PC-3 (cell line): Measurements from ENCODE around the gene MET.

Experiments
- EZH2 ChIP-seq: fragments of 300-600 bp; sonication (generic); IDR thresholded peaks from one replicate; pipeline ENCODE4 v1.6.1; 2017; ENCODE audit warnings: antibody characterized with exemption, mild to moderate bottlenecking, low read length; ENCODE audit not compliant: unreplicated experiment
- TF ChIP-seq, protein P1 (sequence below): fragments of 300-600 bp; sonication (generic); conservative IDR thresholded peaks from 2 replicates; pipeline ENCODE4 v1.5.1; 2017; ENCODE audit warnings: antibody characterized with exemption, low read depth, mild to moderate bottlenecking, low read length

DNA sequence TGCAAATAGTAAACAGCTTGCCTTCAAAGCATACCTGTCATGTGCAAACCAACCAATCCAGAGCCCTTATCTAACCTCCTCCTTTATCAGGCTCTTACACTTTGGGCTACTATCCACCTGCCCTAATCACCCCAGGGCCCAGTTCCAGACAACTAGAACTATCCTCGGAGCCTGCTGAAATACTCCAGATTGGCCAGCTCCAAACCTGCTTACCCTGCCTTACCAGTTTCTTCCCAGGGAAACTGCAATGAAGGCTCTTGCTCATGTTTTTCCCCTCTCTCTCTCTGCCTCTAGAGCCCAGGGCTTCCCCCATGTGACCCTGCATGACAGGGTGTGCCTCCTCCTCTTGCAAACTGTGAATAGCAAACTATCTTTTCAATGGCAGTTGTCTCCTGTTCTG is 109.0 kb downstream of the MET start:
- TF ChIP-seq, protein P1, sequence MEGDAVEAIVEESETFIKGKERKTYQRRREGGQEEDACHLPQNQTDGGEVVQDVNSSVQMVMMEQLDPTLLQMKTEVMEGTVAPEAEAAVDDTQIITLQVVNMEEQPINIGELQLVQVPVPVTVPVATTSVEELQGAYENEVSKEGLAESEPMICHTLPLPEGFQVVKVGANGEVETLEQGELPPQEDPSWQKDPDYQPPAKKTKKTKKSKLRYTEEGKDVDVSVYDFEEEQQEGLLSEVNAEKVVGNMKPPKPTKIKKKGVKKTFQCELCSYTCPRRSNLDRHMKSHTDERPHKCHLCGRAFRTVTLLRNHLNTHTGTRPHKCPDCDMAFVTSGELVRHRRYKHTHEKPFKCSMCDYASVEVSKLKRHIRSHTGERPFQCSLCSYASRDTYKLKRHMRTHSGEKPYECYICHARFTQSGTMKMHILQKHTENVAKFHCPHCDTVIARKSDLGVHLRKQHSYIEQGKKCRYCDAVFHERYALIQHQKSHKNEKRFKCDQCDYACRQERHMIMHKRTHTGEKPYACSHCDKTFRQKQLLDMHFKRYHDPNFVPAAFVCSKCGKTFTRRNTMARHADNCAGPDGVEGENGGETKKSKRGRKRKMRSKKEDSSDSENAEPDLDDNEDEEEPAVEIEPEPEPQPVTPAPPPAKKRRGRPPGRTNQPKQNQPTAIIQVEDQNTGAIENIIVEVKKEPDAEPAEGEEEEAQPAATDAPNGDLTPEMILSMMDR: no peak
- TF ChIP-seq EZH2: no peak
